HG03175 (cell line): ENCODE data around the gene ADGRD1.

Experiments
- ATAC-seq: cut with Tn5 transposase; IDR thresholded peaks from one replicate; pipeline ENCODE4 v1.9.1; 2021; ENCODE audit warnings: mild to moderate bottlenecking, moderate library complexity; ENCODE audit not compliant: unreplicated experiment

ADGRD1 gene

DNA sequence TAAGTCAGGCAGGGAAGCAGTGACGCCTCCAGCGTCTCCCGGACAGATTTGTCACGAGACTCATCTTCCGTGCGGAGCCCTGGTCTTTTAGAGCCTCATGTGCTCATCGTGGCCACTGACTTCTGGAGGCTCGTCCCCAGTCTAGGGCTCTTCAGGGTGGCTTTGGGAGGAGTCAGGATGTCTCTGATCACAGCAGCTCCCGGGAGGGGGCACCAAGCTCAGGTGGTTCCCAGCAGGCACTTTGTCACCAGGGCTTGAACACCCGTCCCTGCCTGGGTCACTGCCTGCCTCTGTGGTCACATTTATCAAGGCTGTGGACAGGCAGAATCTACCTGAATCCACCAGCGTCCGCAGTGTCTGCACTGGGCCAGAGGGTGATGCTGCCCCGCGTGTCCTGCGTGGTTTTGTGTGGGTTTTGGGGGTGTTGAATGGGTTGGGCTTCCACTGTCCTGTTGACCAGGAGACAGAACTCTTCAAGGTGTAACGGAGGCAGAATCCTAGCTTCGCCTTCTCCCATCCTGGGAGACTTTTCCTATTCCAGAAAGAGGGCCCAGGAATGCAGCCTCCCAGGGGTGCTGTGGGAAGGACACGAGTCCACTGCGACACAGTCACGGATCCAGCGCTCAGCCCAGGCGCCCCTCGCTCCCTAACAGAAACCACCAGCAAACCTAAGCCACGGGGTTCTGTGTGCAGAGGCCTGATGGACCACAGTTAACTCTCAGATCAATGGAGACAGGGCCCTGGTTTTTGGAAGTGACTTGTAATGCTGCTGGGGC lies 132.3 kb downstream of the ADGRD1 start:
- ATAC-seq: no peak

DNA sequence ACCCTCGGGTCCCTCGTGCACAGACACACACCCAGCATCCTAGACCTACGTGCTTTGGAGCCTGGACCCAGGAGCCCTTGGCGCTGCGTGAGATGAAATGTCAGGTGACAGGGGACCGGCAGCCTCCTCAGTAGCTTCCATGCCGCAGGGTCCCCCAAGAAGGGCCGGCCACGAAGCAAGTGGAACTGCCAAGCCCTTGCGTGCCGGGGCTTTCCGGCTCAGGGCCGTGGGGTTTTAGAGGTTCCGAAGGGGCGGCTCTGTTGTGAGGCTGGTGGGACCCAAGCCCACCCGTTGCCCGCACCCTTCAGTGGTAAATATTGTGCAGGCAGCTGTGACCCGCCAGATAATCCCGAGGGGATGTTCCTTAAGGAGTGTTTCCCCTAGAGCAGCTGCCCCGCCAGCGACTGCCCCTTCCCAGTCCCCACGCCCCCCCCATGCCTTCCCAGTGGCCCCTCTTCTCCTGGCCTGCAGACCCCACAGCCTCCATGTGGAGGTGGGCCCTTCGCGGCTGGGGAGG lies 133.7 kb downstream of the ADGRD1 start:
- no peak for ATAC-seq

DNA sequence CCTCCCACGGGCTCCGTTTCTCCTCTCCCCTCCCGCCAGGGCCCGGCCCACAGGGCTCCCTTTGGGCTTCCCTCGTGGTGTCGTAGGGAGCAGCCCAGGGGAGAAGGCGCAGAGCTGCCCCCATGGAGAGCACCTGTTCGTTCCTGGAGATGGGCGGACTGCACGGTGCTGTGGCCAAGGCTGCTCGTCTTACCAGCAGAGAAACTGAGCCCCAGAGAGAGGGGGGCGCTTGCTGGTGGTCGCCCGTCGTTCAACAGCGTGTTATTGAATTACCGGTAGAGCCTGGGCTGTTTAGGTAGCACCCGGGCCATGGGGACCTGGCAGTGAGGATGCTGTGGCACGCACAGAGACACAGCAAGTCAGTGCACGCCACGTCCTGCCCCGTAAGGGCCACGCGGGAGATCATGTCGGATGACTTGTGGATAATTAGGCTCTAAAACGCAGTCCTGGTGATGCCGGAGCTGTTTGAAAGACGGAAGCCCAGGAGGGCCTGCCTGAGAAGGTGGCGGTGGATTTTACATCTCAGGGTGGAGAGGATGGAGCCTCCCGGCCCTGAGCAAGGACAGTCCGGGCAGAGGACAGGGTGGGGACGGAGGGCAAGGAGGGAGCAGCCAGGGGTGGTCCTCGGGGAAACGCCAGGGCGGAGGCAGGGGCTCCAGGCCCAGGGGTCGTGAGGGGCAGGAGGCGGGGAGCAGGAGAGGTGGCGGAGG lies 134.4 kb downstream of the ADGRD1 start:
- no peak for ATAC-seq

DNA sequence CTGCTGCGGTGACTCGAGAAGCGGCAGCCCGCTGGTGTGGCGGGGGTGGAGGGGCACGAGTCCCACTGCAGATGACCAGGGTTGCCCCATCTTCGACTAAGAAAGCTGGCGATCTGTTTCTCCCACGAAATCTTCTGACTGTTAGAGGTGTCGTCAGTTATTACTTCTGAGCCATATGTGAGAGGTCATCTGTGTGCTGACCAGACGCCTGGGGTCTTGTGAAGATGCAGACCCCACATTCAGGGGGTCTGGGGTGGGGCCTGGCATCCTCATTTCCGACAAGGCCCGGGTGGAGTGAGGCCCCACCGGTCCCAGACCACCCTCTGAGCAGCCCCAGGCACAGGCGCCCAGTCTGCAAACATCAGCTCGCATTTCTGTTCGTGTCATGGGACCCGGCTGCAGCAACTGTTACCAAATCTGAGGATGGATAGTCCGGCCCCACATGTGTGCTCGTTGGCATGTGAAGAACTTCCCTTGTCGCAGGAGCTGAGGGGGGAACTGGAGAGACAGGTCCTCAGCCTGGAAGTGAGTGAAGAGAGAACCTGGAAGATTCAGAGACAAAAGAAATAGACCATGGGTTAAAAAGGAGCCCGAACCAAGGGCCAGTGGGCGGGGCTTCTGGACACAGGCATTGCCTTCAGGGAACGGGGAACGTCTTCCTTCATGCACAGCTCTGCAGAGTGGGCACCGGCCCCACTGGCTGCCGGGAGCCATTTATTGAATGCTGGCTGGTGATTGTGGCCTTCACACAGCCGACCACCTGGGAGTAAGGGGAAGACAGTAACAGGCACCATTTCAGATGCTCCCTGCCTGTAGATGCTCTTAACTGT lies 135.2 kb downstream of the ADGRD1 start:
- no peak for ATAC-seq

DNA sequence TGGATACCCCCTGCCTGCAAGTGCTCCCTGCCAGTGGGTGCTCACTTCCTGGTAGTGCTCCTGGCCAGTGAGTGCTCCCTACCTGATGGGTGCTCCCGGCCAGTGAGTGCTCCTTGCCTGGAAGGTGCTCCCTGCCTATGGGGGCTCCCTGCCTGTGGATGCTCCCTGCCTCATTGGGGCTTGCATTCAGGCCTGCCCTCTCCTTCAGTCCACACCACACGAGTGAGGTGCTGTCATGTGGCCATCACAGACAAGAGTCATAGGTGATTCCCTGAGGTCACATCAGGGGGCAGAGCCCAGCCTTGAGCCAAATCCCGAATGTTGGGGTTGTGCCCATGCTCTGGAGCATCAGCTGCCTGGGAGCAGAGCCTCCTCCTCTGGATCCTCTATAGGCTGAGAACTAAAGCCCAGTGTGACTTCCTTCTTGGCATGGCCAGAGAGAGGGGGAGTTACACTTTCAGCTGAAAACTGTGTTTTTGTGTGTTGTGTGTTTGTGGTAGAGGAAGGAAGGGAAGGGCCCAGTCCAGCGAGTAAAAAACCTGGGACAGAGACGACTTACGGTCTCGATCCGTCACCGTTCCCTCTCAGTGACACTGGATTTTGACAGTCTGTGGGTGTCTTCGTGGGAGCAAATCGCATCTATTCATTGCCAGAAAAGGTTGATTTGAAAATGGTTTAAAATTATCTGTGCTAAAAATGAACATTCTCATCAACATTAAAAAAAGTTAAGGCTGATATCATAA lies 136.0 kb downstream of the ADGRD1 start:
- no peak for ATAC-seq

DNA sequence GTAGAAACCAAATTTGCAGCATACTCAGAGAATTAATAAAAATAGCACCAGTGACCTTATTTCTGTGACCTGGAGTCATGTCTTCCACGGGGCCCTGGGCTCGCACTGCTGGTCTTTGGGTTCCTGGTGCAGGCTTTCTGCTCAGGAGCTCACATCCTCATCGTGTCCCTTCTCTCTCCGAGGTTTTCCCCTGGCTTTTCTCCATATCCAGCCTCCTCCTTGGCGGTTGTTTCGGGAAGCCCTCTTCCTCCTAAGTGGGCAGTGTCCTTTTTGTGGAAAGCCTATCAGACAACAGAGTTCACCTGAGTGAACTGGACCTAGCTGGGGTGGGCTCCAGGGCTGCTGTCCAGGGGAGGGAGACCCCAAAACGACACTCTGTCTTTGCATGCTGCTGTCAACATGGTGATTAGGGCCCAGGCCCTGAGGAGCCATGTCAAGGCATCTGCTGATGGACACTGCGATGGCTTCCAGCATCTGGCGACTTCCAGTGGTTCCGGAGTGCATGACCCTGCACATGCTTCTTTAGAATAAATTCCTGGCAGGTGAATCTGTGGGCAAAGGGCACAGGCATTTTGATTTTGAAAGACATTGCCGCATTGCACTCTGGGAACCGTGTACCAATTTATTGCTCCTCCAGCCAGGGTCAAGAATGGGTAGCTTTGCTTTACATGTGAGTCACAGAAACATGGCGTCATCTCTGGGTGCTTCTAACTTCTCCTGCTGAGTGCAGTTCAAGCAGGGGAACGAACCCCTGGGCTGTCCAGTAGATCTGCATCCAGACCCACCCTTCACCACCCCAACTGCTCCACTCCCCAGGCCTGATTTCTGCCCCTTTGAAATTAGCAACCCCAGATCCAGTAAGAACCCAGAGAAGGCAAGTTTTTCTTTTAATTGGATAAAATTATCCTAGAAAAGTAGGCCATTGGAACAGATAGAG lies 136.8 kb downstream of the ADGRD1 start:
- no peak for ATAC-seq

DNA sequence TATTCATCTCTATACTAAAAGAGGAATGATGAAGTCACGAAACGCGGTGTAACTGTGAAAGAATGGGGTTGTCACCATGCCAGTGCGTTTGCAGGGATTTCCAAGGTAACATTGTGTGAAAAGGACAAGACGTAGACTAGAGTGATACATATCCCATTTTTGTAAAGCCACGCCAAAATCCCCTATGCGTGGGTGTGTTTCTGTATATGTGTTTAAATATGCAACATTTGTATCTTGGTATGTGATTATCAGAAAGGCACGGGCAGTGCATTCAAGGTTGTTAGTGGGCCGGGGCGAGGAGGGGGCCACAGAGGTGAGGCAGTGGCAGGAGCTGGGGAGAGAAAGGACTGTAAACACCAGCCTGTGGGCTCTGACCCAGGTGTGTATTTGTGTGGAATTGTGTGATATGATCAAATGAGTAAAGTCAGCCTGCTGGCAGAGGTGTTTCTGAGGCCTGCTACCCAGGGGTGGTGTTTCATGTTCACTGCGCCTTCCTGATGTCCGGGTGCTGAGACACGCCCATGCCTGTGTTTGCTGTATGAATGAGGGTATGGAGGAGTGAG lies 137.8 kb downstream of the ADGRD1 start:
- no peak for ATAC-seq

DNA sequence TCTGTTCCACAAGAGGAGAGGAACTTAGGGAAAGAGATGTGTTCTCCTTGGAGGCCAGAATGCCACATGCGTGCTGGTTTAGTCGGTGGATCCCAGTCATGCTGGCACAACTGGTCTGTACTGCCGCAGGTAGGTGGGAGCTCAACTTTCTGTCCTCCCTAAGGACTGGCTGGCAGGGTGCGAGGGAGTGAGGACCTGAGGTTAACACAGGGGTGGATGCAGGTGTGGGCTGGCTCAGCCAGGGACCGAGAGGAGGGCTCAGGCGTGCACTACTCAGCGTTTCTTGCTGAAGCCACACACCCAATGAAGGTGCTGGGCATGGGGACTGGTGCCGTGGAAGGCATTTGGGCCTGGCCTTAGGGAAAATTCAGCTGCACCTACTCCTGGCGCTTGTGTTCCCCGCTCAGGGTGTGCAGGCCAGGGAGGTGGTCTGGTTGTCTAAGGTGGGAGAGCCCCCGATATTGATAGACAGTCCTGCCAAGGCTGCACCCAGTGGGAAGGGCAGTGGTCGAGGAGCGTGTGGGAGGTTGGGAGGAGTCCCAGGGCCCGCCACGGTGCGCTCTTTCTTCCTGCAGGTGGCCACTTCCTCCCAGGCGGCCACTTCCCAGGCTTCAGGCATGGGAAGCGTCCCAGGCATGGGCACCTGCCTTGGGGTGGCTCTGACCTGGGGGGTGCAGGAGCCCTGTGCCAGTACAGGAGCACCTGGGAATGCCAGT lies 138.4 kb downstream of the ADGRD1 start:
- no peak for ATAC-seq

DNA sequence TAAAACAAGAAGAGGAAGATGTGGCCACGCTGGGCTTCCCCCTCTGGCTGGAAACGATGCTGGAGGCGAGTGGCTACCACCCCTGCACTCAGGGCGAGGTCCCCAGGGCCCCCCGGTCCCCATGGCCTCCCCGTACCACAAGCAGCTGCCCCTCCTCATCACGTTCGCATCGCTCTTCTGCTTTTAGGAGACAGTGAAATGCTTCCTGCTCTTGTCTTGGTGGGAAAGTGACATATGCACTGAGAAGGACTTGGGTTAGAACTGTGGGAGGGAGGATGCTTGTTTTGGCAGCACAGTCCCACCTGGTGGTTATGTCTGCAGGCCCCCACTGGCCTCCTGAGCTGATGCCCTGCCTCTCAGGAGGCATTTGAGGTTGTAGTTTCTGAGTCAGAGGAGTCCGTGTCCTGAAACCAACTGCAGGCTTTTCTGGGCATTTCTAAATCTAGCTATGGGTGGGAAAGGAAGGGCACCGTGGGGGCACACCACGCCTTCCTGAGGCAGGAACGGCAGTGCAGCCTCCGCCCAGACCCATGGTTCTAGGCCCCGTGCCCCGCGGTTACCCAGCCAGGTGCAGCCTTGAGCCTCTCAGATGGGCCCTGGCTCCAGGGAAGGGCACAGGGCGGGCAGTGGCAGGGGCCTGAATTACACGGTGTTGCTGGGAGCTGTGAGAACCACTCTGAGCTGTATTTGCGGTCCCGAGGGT lies 139.3 kb downstream of the ADGRD1 start:
- peak; percentile 61 for ATAC-seq

DNA sequence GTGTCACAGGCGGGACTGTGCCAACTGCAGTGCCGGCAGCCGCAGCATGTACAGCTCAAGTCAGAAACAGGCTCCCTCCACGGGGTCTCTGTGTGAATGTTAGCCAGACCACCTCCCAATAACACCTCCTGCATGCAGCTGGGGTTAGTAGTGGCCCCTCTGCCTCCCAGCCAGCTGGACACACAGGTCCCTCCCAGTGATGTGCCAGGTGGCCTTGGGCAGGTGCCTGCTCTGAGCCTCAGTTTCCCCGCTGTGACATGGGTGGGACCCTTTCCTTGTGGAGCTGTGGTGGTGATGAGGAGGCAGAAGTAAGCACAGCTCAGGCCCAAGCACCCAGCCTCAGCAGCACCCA lies 139.9 kb downstream of the ADGRD1 start:
- no peak for ATAC-seq

DNA sequence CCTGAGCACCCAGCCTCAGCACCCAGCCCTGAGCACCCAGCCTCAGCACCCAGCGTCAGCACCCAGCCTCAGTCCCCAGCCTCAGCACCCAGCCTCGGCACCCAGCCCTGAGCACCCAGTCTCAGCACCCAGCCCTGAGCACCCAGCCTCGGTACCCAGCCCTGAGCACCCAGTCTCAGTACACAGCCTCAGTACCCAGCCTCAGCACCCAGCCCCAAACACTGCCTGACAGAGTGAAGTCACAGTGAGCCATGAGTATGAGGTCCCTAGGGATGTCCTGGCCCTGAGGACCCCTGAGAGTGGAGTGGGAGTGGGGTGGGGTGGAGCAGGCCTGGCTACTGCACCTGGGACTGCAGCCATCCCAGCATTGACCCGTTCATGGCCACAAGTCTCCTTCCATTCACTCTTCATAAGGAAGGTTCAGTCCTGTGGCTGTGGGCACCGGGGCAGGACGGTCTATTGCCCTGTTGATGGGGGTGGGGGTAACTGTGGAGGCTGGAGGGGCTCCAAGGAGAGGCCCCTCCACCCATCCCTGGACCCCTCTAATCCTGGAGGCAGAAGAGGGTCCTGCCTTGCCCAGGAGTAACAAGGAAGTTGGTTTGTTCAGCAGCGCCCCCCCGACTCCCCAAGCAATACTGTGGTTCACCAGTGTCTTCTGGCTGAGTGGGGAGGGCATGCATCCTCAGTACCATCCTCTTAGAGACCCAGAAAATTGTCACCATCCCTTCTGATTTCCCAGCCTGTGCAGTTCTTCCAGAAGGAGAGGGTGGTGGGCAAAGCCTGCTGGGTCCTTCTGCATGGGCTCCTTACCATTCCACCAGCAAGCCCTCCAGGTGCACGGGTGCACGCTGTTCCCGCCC lies 140.5 kb downstream of the ADGRD1 start:
- ATAC-seq: no peak

DNA sequence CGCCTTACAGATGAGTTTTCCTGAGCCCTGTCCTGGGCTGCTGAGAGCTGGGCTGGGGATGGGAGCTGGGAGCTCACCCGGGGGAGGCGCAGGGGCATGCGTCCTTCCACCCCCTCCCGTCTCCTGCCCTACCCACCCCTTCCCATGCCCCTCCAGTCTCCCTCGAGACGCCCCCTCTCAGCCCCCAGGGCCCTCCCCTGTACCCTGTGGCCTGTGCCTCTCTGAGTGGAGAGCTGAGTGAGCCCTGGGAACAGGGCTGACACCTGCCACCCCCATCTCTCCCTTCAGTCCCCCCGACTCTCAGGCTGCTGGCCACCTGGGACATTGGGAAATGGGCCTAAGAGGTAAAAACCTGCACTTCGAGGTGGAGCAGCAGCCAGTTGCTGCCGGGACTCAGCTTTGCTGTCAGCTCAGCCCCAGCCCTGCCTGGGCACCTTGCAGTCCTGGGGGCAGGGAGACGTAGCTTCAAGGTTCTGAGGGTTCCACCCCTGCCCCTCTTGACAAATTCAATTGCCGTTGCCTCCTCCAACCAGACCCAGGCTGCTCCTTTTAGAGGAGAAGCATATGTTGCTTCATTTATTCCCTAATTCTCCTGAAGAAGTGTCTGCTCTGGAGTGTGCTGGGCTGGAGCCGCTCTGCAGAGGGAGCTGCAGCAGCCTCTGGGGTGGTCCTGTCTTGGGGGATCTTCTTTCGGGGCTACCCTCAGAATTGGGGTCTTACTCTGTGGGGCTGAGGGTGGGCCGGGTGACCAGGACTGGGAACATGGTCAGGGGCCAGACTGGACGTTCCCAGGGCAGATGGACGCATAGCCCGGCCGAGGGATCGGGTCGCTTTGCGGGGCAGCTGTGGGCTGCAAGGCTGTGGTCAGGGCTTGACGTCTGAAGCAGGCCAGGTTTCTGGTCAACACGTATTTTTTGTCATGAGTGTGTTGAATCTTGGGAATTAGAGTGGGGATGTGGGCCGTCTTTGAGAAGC lies 141.4 kb downstream of the ADGRD1 start:
- no peak for ATAC-seq

DNA sequence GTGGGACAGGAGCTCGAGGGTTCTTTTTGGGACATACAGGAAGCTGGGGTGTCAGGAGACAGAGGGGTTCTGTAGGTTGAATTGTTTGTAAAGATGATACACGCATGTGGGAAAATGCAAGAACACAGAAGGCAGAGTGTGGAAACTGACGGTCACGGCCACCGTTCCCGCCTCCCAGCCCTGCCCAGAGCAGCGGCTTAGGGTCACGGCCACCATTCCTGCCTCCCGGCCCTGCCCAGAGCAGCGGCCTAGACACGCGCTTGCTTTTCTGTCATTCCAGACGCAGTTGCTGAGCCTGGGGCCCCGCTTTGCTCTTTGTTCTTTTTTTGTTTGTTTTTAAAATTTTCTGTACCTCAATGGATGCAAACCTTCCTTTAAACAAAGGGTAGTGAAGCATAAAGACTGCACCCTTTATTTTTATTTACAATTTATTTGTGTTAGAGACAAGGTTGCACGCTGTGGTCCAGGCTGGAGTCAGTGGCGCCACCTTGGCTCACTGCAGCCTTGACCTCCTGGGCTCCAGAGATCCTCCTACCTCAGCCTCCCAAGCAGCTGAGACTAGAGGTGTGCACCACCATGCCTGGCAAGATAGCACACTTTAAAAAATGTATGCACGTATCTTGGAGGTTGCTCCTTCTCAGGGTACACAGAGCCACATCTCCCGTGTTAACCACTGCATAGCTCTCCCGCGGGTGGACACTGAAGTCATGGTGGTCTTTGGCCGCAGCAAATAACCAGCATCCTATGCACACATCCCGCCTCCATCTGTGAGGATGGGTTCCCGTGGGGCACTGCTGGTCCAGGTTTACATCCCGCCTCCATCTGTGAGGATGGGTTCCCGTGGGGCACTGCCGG lies 142.3 kb downstream of the ADGRD1 start:
- ATAC-seq: no peak

DNA sequence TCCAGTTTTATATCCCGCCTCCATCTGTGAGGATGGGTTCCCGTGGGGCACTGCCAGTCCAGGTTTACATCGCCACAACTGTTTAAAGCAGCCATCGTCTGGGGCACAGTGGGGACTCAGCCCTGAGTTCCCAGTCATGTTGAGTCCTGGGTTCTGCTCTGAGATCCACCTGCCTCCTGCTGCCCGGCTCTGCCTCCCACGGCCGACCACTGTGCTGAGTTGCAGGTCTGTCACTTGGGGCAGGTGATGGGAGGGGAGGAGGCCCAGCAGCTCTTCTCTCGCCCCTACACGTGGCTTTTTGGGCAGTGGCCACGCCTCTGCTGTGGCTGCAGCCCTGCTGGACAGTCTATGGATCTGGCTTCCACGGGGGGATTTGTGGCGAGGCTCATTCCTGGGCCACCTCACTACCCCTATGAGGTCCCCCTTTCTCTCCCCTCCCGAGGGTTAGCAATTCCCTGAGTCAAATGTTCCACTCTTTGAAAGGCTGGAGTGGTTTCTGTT lies 143.0 kb downstream of the ADGRD1 start:
- no peak for ATAC-seq
